ENCODE data around the gene ABCB8.

DNA sequence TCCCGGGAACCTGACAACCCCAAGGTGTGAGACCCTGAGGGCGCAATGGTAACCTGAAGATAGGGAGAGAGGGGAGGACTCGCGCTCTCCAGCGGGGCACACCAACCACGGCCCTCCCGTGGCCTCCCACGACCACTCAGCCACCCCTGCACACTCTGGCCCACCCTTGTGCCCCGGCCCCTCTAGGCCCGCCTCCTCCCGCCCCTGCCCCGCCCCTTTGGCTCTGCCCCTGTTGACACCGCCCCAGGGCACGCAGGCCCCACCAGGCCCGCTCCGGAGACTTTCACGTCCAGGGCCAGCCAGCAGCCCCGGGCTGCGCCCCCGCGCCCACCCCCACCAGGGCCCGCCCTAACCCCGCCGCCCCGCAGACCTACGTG is 14.9 kb upstream of the ABCB8 start:
- no peak for TF ChIP-seq EZH2phosphoT487 (IDR thresholded peaks at IDR 0.05)
- TF ChIP-seq, protein P1, sequence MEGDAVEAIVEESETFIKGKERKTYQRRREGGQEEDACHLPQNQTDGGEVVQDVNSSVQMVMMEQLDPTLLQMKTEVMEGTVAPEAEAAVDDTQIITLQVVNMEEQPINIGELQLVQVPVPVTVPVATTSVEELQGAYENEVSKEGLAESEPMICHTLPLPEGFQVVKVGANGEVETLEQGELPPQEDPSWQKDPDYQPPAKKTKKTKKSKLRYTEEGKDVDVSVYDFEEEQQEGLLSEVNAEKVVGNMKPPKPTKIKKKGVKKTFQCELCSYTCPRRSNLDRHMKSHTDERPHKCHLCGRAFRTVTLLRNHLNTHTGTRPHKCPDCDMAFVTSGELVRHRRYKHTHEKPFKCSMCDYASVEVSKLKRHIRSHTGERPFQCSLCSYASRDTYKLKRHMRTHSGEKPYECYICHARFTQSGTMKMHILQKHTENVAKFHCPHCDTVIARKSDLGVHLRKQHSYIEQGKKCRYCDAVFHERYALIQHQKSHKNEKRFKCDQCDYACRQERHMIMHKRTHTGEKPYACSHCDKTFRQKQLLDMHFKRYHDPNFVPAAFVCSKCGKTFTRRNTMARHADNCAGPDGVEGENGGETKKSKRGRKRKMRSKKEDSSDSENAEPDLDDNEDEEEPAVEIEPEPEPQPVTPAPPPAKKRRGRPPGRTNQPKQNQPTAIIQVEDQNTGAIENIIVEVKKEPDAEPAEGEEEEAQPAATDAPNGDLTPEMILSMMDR (IDR thresholded peaks at IDR 0.05): no peak

Data from neural progenitor cell (in vitro differentiated cells).